H1 (cell line): ENCODE results near the gene SUSD6. TPM values are rescaled to one million over a fixed set of nuclear protein-coding genes. Genes with fewer than 3 reads are reported as not detected.
A peak's percentile ranks its signal among the peaks of the same experiment; 100 is the strongest.

Experiments
- CTCF ChIA-PET: fragments of 300-600 bp; sonication (Branson Sonifier 250); formaldehyde crosslinking; loops from one replicate; lab custom pipeline; 2021; ENCODE audit not compliant: partially characterized antibody; lab: Charles Lee
- POLR2A ChIA-PET: fragments of 300-600 bp; sonication (Branson Sonifier 250); formaldehyde crosslinking; loops from one replicate; lab custom pipeline; 2021; ENCODE audit warnings: inconsistent platforms; ENCODE audit not compliant: partially characterized antibody; lab: Charles Lee
- DNase-seq, 2 experiments: peaks; one replicate each; pipeline versions ENCODE4 v3.0.0 to v3.0.0-alpha.2; 2010 to 2022; ENCODE audit warnings: low spot score in 2 of 2, low read depth in 1 of 2, mixed read lengths in 1 of 2
- FAIRE-seq: peaks from 2 replicates; lab custom pipeline; 2011; peaks lifted over from hg19 to GRCh38; lab: Jason Lieb, UNC
- H2AFZ ChIP-seq: 2 replicates; pipeline ENCODE4 v1.8.1; 2012; ENCODE audit warnings: low read length, inconsistent platforms
- H2AK5ac ChIP-seq: 2 replicates; pipeline ENCODE4 v1.6.1; 2013; ENCODE audit warnings: low read depth, low read length
- H2BK120ac ChIP-seq: replicated peaks from 2 replicates; pipeline ENCODE3; 2013; ENCODE audit warnings: low read depth, low read length, inconsistent platforms
- H2BK12ac ChIP-seq: 2 replicates; pipeline ENCODE4 v1.6.1; 2013; ENCODE audit warnings: low read depth, low read length
- H2BK15ac ChIP-seq: 2 replicates; pipeline ENCODE4 v1.6.1; 2013; ENCODE audit warnings: low read length
- H2BK20ac ChIP-seq: 2 replicates; pipeline ENCODE4 v1.6.1; 2013; ENCODE audit warnings: low read length
- H2BK5ac ChIP-seq: 2 replicates; pipeline ENCODE4 v1.6.1; 2013; ENCODE audit warnings: low read depth, low read length
- H3K14ac ChIP-seq: 2 replicates; pipeline ENCODE4 v1.6.1; 2013; ENCODE audit warnings: inconsistent platforms; ENCODE audit not compliant: insufficient read length
- H3K18ac ChIP-seq: 2 replicates; pipeline ENCODE4 v1.6.1; 2013; ENCODE audit warnings: low read length; ENCODE audit errors: extremely low read depth
- H3K23ac ChIP-seq: 2 replicates; pipeline ENCODE4 v1.6.1; 2013; ENCODE audit warnings: inconsistent platforms; ENCODE audit not compliant: insufficient read length
- H3K23me2 ChIP-seq: 2 replicates; pipeline ENCODE4 v1.6.1; 2013; ENCODE audit warnings: low read depth, low read length
- H3K27ac ChIP-seq: 2 replicates; pipeline ENCODE4 v1.6.1; 2011; ENCODE audit warnings: low read depth, low read length, inconsistent platforms
- H3K27me3 ChIP-seq, 4 experiments: replicated peaks in 1 of 4; 1 replicate in 1 of 4; 2 replicates in 3 of 4; pipeline versions ENCODE4 v1.6.1 to v1.8.1; 2011 to 2013; ENCODE audit warnings: low read length in 3 of 4, mild to moderate bottlenecking in 3 of 4, inconsistent platforms in 2 of 4, mixed read lengths in 2 of 4, moderate library complexity in 1 of 4; ENCODE audit not compliant: control insufficient read depth in 3 of 4, insufficient read depth in 3 of 4; ENCODE audit errors: extremely low read depth in 1 of 4
- H3K36me3 ChIP-seq, 4 experiments: 2 replicates each; pipeline versions ENCODE4 v1.6.1 to v1.8.1; 2011 to 2013; ENCODE audit warnings: mild to moderate bottlenecking in 4 of 4, low read length in 3 of 4, moderate library complexity in 2 of 4, control low read depth in 1 of 4, inconsistent platforms in 1 of 4; ENCODE audit not compliant: insufficient read depth in 4 of 4, control insufficient read depth in 2 of 4
- H3K4ac ChIP-seq: replicated peaks from 2 replicates; pipeline ENCODE3; 2013; ENCODE audit warnings: low read length, low read depth, mixed read lengths, inconsistent platforms; ENCODE audit not compliant: insufficient read length
- H3K4me1 ChIP-seq, 4 experiments: replicated peaks in 1 of 4; 1 replicate in 1 of 4; 2 replicates in 3 of 4; pipeline versions ENCODE4 v1.6.1 to v1.8.1; 2011 to 2013; ENCODE audit warnings: low read length in 3 of 4, inconsistent platforms in 2 of 4, mixed read lengths in 1 of 4; ENCODE audit not compliant: insufficient read depth in 4 of 4, control insufficient read depth in 3 of 4
- H3K4me2 ChIP-seq, 2 experiments: 2 replicates each; pipeline versions ENCODE4 v1.6.1 to v1.8.1; 2011 to 2013; ENCODE audit warnings: low read depth in 2 of 2, low read length in 2 of 2, control low read depth in 1 of 2, inconsistent platforms in 1 of 2, mild to moderate bottlenecking in 1 of 2; ENCODE audit not compliant: insufficient read depth in 1 of 2
- H3K4me3 ChIP-seq, 4 experiments: fragments of 200-600, 300-600 bp in 1 of 4; sonication (generic), shearing (Covaris generic), sonication (Bioruptor Twin) in 1 of 4; 2 replicates each; pipeline versions ENCODE4 v1.5.1 to v1.8.1; 2011 to 2016; ENCODE audit warnings: low read length in 4 of 4, low read depth in 3 of 4, control low read depth in 2 of 4, inconsistent platforms in 2 of 4, mild to moderate bottlenecking in 2 of 4, mixed read lengths in 1 of 4, moderate library complexity in 1 of 4; ENCODE audit not compliant: insufficient read depth in 2 of 4; ENCODE audit errors: extremely low read depth in 1 of 4
- H3K56ac ChIP-seq: replicated peaks from 2 replicates; pipeline ENCODE3; 2013; ENCODE audit warnings: low read depth, mild to moderate bottlenecking, mixed read lengths, low read length, inconsistent platforms; ENCODE audit not compliant: insufficient read length
- H3K79me1 ChIP-seq: 2 replicates; pipeline ENCODE4 v1.6.1; 2013; ENCODE audit warnings: low read depth, low read length, control low read depth
- H3K79me2 ChIP-seq, 2 experiments: 2 replicates each; pipeline versions ENCODE4 v1.6.1 to v1.8.1; 2012 to 2013; ENCODE audit warnings: low read length in 2 of 2, mild to moderate bottlenecking in 2 of 2, inconsistent platforms in 1 of 2; ENCODE audit not compliant: insufficient read depth in 2 of 2, control insufficient read depth in 1 of 2
- H3K9ac ChIP-seq, 4 experiments: replicated peaks in 1 of 4; 1 replicate in 1 of 4; 2 replicates in 3 of 4; pipeline versions ENCODE4 v1.6.1 to v1.8.1; 2011 to 2013; ENCODE audit warnings: low read depth in 3 of 4, low read length in 3 of 4, control low read depth in 2 of 4, mild to moderate bottlenecking in 2 of 4, moderate library complexity in 2 of 4, inconsistent platforms in 1 of 4; ENCODE audit errors: extremely low read depth in 1 of 4
- H3K9me3 ChIP-seq, 2 experiments: 2 replicates each; pipeline versions ENCODE4 v1.6.1 to v1.8.1; 2012 to 2013; ENCODE audit warnings: mild to moderate bottlenecking in 2 of 2, moderate library complexity in 2 of 2, control low read depth in 1 of 2, inconsistent platforms in 1 of 2, low read depth in 1 of 2, low read length in 1 of 2, mixed read lengths in 1 of 2; ENCODE audit not compliant: insufficient read depth in 2 of 2
- H4K20me1 ChIP-seq, 2 experiments: replicated peaks in 1 of 2; 2 replicates each; pipeline versions ENCODE3 to v1.8.1; 2011 to 2013; ENCODE audit warnings: inconsistent platforms in 2 of 2, low read length in 2 of 2, mild to moderate bottlenecking in 1 of 2; ENCODE audit not compliant: insufficient read depth in 2 of 2, control insufficient read depth in 1 of 2
- H4K5ac ChIP-seq: 2 replicates; pipeline ENCODE4 v1.6.1; 2013; ENCODE audit warnings: low read length, low read depth, mixed read lengths, inconsistent platforms; ENCODE audit not compliant: insufficient read length
- H4K8ac ChIP-seq: 2 replicates; pipeline ENCODE4 v1.8.0; 2013; ENCODE audit warnings: mild to moderate bottlenecking, moderate library complexity, low read length, inconsistent platforms; ENCODE audit not compliant: insufficient read depth; ENCODE audit errors: extremely low read depth
- H4K91ac ChIP-seq: replicated peaks from 2 replicates; pipeline ENCODE3; 2013; ENCODE audit warnings: low read length, mixed read lengths, inconsistent platforms; ENCODE audit not compliant: insufficient read length
- ATF2 ChIP-seq: IDR thresholded peaks from 2 replicates; pipeline ENCODE4 v1.6.1; 2012; ENCODE audit warnings: low read length, inconsistent platforms
- BRCA1 ChIP-seq: IDR thresholded peaks from 2 replicates; pipeline ENCODE4 v1.6.1; 2012; ENCODE audit warnings: low read depth, low read length, improper control_type of control experiment
- MAX ChIP-seq: IDR thresholded peaks from 2 replicates; pipeline ENCODE4 v1.6.1; 2012; ENCODE audit warnings: inconsistent platforms
- RFX5 ChIP-seq: IDR thresholded peaks from 2 replicates; pipeline ENCODE4 v1.6.1; 2011; ENCODE audit warnings: low read depth, low read length, improper control_type of control experiment, borderline replicate concordance
- TAF7 ChIP-seq: optimal IDR thresholded peaks from 2 replicates; pipeline ENCODE3; 2011; ENCODE audit warnings: low read depth, mild to moderate bottlenecking, inconsistent platforms, low read length, moderate library complexity, borderline replicate concordance
- WGBS, 2 experiments: shearing (Covaris generic) in 1 of 2; methylation state at CpG; one replicate each; pipeline versions ENCODE4 v1.1.6 to v1.1.7; 2013 to 2015; ENCODE audit warnings: low lambda C conversion rate in 2 of 2, mixed read lengths in 2 of 2, inconsistent platforms in 1 of 2, low coverage in 1 of 2, missing lambda C conversion rate in 1 of 2; ENCODE audit not compliant: insufficient replicate concordance in 2 of 2, insufficient coverage in 1 of 2, insufficient read length in 1 of 2; ENCODE audit errors: extremely low coverage in 1 of 2, missing lambda C conversion rate in 1 of 2; 5-methylcytosine and 5-hydroxymethylcytosine counted together
- polyA plus RNA-seq, 7 experiments: library from polyadenylated mRNA; depleted of rRNA in 3 of 7; stranded (reverse) in 5 of 7; unstranded in 2 of 7; fragments of >200 nt in 5 of 7; fragments of 200-250 nt in 2 of 7; gene quantifications; 1 replicate in 5 of 7; 2 replicates in 1 of 7; 4 replicates in 1 of 7; pipeline versions ENCODE4 v1.2.1 to v1.2.3, GENCODE V29; 2011 to 2013; ENCODE audit warnings: missing spikeins in 2 of 7, mixed read lengths in 2 of 7
- total RNA-seq: library from RNA; stranded (reverse); fragmentation: NEBNext Ultra II Directional; extraction: Animal tissue kit (Norgen Biotek cat#: 25700); gene quantifications from 2 replicates; pipeline ENCODE4 v1.2.1, GENCODE V29; 2021

The SUSD6 gene
- total and polyA plus RNA-seq, 2 of the 8 experiments (the other 6 are each of a cell fraction or from before 2014, with no cell fraction given) = 3.0 to 3.8 TPM

GRCh38 chr14:69658664-69659261 lies 47.4 kb downstream of the SUSD6 start:
- Histone ChIP-seq H3K4me2 (no peak overlapping the region; a peak in 1 of 4 replicates), H3K23me2 (no peaks in the 10 kb centered on the region), H2BK15ac (peak overlapping the region; percentile 31; the same call in 1 of the 2 replicates), H2BK20ac (no peak overlapping the region), H3K36me3 (no peaks in the 10 kb centered on the region), H2BK120ac (no peak overlapping the region), H3K27me3 (no peaks in the 10 kb centered on the region), H3K79me1 (0 out of 2 replicates have a peak, but pooled peaks cover 5% of the 10 kb centered on the region), H2BK5ac (peak overlapping the region; percentile 32; the same call in 1 of the 2 replicates), H2AFZ (no peak overlapping the region), H3K14ac (no peak overlapping the region), H3K79me2 (no peaks in the 10 kb centered on the region), H3K4ac (no peak overlapping the region), H3K27ac (no peak overlapping the region; the same call in 1 of the 2 replicates), H3K4me3 (no peak overlapping the region), H3K23ac (no peak overlapping the region), H4K8ac (no peak overlapping the region), H2BK12ac (0 out of 2 replicates have a peak overlapping the region, but pooled peaks have one; percentile 53), H3K4me1 (peaks cover 13 to 19% (median 16%) of the 10 kb centered on the region in 4 experiments), H2AK5ac (peak overlapping the region; percentile 91), H3K18ac (peak overlapping the region; percentile 71), H3K9me3 (no peaks in the 10 kb centered on the region), H4K5ac (no peak overlapping the region), H4K91ac (no peak overlapping the region), H3K9ac (no peak overlapping the region), H3K56ac (no peak overlapping the region), H4K20me1 (no peaks in the 10 kb centered on the region)
- POLR2A ChIA-PET = interaction anchor here (1.2 kb wide), 1 partner anchor 109 kb away, joined by 3 read pairs; no protein-coding TSS in a partner anchor
- CTCF ChIA-PET = interaction anchor here (0.9 to 1.5 kb wide), 6 partner anchors 10 to 74 kb away, joined by 3 to 5 read pairs (median 4); no protein-coding TSS in a partner anchor
- no peak for DNase-seq
- 84% methylated on average over 8 of the region's 8 CpGs; no CpG with 5 or more reads in 1 of the 2 experiments for WGBS, 2 experiments
- no peak for TF ChIP-seq ATF2
- TF ChIP-seq BRCA1 = no peak
- no peak for TF ChIP-seq TAF7
- no peak for TF ChIP-seq MAX
- no peak for TF ChIP-seq RFX5
- FAIRE-seq = no peak
